Activated CD4-positive, alpha-beta T cell treated with anti-CD3 and anti-CD28 coated beads, Interleukin-2, amount 10 ng/mL, durations not matched to agents 7 days and 5 days (primary cell): ENCODE results near the gene ZC3H12A. TPM values are rescaled to one million over a fixed set of nuclear protein-coding genes. Genes with fewer than 3 reads are reported as not detected.

Experiments used
- CTCF ChIA-PET: fragments of 350-600 bp; sonication (Branson Sonifier 250); formaldehyde crosslinking; loops from one replicate; lab custom pipeline; 2021; ENCODE audit warnings: antibody characterized with exemption; lab: Charles Lee
- POLR2A ChIA-PET: fragments of 350-600 bp; sonication (Branson Sonifier 250); formaldehyde crosslinking; loops from one replicate; lab custom pipeline; 2021; ENCODE audit warnings: antibody characterized with exemption; lab: Charles Lee
- DNase-seq: peaks from one replicate; pipeline ENCODE4 v3.0.0-alpha.2; 2020
- H3K27ac Mint-ChIP-seq: one replicate; pipeline ENCODE4 v1.8.0; 2021; ENCODE audit warnings: mild to moderate bottlenecking, moderate library complexity, mixed read lengths
- H3K27me3 Mint-ChIP-seq: one replicate; pipeline ENCODE4 v1.8.0; 2021; ENCODE audit warnings: mixed read lengths
- H3K36me3 Mint-ChIP-seq: one replicate; pipeline ENCODE4 v1.8.0; 2021; ENCODE audit warnings: low read depth, mixed read lengths
- H3K4me1 Mint-ChIP-seq: one replicate; pipeline ENCODE4 v1.8.0; 2021; ENCODE audit warnings: mixed read lengths
- H3K4me3 Mint-ChIP-seq: one replicate; pipeline ENCODE4 v1.8.0; 2021; ENCODE audit warnings: mild to moderate bottlenecking, moderate library complexity, mixed read lengths
- H3K9me3 Mint-ChIP-seq: one replicate; pipeline ENCODE4 v1.8.0; 2021; ENCODE audit warnings: mixed read lengths
- total RNA-seq, 2 experiments: library from RNA; stranded (reverse); gene quantifications; one replicate each; pipeline ENCODE4 v1.2.3, GENCODE V29; 2021

ZC3H12A gene
- total RNA-seq, 2 experiments from 2014 or later = 16.8 to 21.9 TPM

DNA sequence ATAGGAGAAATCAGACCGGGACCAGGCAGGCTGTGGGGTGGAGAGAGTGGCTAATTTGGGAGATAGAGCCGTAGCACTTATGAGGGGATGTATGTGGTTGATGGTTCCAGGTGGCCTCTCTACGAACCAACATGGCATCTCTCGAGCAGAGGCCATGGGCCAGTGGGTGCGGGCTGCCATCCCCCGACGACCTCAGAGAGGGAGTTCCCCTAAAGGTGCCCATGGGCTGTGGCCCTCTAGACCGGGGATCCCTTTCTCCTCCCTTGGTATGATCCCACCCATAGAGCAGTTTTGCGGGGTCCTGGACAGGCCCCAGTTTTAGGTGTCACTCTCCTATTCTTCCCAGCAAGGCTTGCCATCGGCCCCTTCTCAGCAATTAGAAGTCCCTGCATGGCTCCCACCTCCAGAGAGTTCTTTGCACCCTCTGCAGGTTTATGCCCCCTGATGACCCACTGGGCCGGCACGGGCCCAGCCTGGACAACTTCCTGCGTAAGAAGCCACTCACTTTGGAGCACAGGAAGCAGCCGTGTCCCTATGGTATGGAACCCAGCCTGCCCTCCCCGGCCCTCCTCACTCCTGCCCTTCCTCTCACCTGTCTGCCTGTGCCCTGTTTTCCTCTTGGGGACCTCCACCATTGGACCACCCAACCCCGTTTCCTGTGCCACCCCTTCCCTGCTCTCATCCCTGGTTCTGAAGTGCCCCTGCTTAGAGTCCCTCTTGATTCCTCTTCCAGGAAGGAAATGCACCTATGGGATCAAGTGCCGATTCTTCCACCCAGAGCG lies 7.8 kb downstream of the ZC3H12A start:
- no peaks in the 10 kb centered on the region for H3K27me3 Mint-ChIP-seq
- no peaks in the 10 kb centered on the region for H3K9me3 Mint-ChIP-seq
- peak overlapping the region; percentile 70 for H3K27ac Mint-ChIP-seq
- CTCF ChIA-PET = interaction anchor here (0.6 to 1.6 kb wide), 3 partner anchors 25 to 528 kb away, joined by 3 to 4 read pairs (median 3); no protein-coding TSS in a partner anchor
- peaks cover 40% of the 10 kb centered on the region for H3K4me1 Mint-ChIP-seq
- no peak overlapping the region for H3K4me3 Mint-ChIP-seq
- H3K36me3 Mint-ChIP-seq = peaks cover 59% of the 10 kb centered on the region
- POLR2A ChIA-PET = interaction anchor here (0.6 kb wide), 1 partner anchor 20 kb away, joined by 6 read pairs; no protein-coding TSS in a partner anchor
- DNase-seq = no peak

DNA sequence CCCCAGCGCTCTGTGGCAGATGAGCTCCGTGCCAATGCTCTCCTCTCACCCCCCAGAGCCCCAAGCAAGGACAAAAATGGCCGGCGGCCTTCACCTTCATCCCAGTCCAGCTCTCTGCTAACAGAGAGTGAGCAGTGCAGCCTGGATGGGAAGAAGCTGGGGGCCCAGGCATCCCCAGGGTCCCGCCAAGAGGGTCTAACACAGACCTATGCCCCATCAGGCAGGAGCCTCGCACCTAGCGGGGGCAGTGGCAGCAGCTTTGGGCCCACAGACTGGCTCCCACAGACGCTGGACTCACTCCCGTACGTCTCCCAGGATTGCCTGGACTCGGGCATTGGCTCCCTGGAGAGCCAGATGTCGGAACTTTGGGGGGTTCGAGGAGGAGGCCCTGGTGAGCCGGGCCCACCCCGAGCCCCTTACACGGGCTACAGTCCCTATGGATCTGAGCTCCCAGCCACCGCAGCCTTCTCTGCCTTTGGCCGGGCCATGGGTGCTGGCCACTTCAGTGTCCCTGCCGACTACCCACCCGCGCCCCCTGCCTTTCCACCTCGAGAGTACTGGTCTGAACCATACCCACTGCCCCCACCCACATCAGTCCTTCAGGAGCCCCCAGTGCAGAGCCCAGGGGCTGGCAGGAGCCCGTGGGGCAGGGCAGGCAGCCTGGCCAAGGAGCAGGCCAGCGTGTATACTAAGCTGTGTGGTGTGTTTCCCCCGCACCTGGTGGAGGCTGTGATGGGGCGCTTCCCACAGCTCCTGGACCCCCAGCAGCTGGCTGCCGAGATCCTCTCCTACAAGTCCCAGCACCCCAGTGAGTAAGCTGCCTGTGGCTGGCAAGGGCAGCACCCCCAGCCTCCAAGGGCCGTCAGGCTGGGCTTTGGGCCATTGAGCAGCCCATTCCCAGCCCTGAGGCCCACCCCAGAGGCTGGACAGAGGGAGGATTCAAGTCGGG lies 8.7 kb downstream of the ZC3H12A start:
- ChIA-PET CTCF (interaction anchor here (0.9 to 1.6 kb wide), 3 partner anchors 26 to 527 kb away, joined by 3 to 4 read pairs (median 3); no protein-coding TSS in a partner anchor), POLR2A (no interaction called here)
- Mint-ChIP-seq H3K9me3 (no peaks in the 10 kb centered on the region), H3K27me3 (no peaks in the 10 kb centered on the region), H3K36me3 (peaks cover 53% of the 10 kb centered on the region), H3K4me3 (no peak overlapping the region), H3K4me1 (peaks cover 37% of the 10 kb centered on the region), H3K27ac (peak overlapping the region; percentile 70)
- DNase-seq = no peak

GRCh38 chr1:37483785-37484184 lies 9.4 kb downstream of the ZC3H12A start:
- no peaks in the 10 kb centered on the region for H3K27me3 Mint-ChIP-seq
- no peak for DNase-seq
- peak overlapping the region; percentile 7 for H3K27ac Mint-ChIP-seq
- ChIA-PET CTCF (interaction anchor here (0.9 kb wide), 1 partner anchor 26 kb away, joined by 3 read pairs; no protein-coding TSS in a partner anchor), POLR2A (no interaction called here)
- peaks cover 31% of the 10 kb centered on the region for H3K4me1 Mint-ChIP-seq
- peaks cover 46% of the 10 kb centered on the region for H3K36me3 Mint-ChIP-seq
- no peaks in the 10 kb centered on the region for H3K9me3 Mint-ChIP-seq
- no peak overlapping the region for H3K4me3 Mint-ChIP-seq

DNA sequence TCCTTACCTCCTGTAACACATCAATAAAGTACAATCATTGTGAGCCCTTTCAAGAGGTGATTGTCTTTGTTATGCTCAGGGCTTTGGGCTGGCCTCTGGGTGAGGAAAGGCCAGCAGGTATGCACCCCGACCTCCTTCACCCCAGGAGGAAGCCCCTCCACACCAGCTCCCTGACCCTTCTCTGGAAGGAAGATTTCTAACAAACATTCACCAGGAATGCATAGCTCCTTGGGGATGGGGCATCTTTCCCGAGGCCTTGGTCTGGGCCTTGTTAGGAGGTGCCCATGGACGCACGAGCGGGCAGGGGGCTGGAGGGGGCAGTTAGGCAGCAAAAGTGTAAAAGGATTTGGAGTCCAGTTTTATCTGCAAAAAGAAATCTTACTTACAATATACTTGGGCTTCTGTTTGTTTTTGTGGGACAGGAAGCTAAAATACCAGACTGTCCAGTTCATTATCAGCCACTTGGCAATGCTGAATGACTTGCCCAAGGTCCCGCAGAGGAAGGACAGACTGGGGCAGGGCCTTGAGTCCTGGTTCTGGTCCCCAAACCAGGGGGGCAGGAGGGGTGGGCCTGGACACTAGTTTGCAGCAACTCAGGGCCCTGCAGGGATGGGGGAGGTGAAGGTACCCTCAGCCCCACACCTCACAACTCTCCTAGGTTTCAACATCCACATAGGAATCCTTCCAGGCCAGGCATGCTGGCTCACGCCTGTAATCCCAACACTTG lies 10.1 kb downstream of the ZC3H12A start:
- H3K36me3 Mint-ChIP-seq = peaks cover 39% of the 10 kb centered on the region
- DNase-seq = no peak
- ChIA-PET POLR2A (interaction anchor here (2.6 kb wide), 1 partner anchor 9 kb away, joined by 8 read pairs; no protein-coding TSS in a partner anchor), CTCF (interaction anchor here (0.9 to 4.3 kb wide), 4 partner anchors 7 to 1891 kb away, joined by 3 to 69 read pairs (median 24); no protein-coding TSS in a partner anchor)
- no peaks in the 10 kb centered on the region for H3K9me3 Mint-ChIP-seq
- H3K4me3 Mint-ChIP-seq = no peak overlapping the region
- H3K4me1 Mint-ChIP-seq = peaks cover 25% of the 10 kb centered on the region
- H3K27ac Mint-ChIP-seq = peak overlapping the region; percentile 7
- no peaks in the 10 kb centered on the region for H3K27me3 Mint-ChIP-seq

- ChIA-PET POLR2A (interaction anchor here (2.6 kb wide), 1 partner anchor 11 kb away, joined by 8 read pairs; no protein-coding TSS in a partner anchor), CTCF (interaction anchor here (0.9 to 4.3 kb wide), 11 partner anchors 9 to 1893 kb away, joined by 3 to 69 read pairs (median 6); partner anchors contain the start of gene MEAF6)
- peak overlapping the region; percentile 73 for H3K27ac Mint-ChIP-seq
- no peaks in the 10 kb centered on the region for H3K9me3 Mint-ChIP-seq
- DNase-seq = no peak
- peaks cover 11% of the 10 kb centered on the region for H3K4me1 Mint-ChIP-seq
- peaks cover 36% of the 10 kb centered on the region for H3K36me3 Mint-ChIP-seq
- H3K27me3 Mint-ChIP-seq = no peaks in the 10 kb centered on the region
- no peak overlapping the region for H3K4me3 Mint-ChIP-seq
These were observed 11.7 kb downstream of the ZC3H12A start for GRCh38 chr1:37485902-37486679.

DNA sequence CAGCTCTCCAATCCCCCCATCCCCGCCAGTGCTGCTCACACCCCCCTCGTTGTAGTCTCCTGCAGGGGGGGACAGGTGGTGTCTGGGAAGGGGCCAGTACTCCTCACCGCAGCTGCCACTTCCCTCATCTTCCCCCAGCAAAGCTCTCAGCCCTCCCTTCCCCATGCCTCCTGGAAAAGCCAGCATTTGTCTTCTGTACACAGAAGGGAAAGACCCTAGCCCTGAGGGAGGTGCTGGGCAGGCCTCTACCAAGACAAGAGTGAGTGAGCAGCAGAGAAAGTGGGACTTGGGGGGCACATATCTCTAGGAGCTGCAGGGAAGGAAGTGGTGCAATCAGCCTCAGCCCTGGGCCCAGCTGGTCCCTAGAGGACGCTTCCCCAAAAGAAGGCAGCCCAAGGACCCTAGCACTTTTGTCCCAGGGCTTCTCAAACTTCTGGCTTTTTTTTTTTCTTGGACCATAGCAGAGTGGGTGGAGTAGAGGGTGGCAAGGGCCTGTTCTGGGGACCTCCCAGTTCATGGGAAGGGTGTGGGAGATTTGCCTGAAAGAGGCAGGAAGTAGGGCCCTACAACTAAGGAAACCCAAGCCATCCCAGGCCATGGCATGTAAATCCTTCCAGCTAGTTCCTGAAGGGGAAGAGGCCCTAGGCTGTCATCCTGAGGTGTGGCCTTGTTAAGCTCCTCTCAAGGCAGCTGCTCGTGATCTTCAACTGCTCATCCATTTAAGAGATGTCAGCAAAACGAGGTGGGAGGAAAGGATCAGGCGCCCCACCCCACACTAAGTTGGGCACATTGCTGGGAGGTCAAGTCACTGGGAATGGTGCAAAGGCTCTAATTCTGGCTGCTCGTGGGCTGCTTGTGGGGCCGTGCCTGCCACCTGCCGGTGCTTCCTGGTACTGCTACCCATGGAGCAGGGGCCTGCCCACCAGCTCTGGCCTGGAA lies 12.6 kb downstream of the ZC3H12A start:
- DNase-seq = peak; percentile 73
- no peak overlapping the region for H3K4me3 Mint-ChIP-seq
- peaks cover 10% of the 10 kb centered on the region for H3K4me1 Mint-ChIP-seq
- CTCF ChIA-PET = interaction anchor here (0.6 to 4.3 kb wide), 23 partner anchors 9 to 910 kb away, joined by 3 to 69 read pairs (median 4); partner anchors contain the start of gene MEAF6
- H3K27me3 Mint-ChIP-seq = no peaks in the 10 kb centered on the region
- H3K36me3 Mint-ChIP-seq = peaks cover 28% of the 10 kb centered on the region
- H3K9me3 Mint-ChIP-seq = no peaks in the 10 kb centered on the region
- POLR2A ChIA-PET = interaction anchor here (0.5 to 2.6 kb wide), 2 partner anchors 11 to 58 kb away, joined by 4 to 8 read pairs; no protein-coding TSS in a partner anchor
- H3K27ac Mint-ChIP-seq = peak overlapping the region; percentile 73

DNA sequence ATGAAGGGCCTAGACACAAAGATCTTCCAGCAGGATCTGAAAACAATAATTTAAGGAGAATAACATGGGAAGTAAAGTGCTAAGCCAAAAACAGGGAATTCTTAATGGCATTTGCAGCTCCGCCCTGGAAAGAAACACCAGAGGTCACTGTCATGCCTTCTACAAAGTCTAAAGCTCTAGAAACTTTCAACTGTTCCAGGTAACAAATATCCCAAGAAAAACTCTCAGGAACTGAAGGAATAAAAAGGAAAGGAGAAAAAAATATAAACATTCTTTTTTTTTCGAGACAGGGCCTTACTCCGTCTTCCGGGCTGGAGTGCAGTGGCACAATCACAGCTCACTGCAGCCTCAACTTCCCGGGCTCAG lies 13.2 kb downstream of the ZC3H12A start:
- Mint-ChIP-seq H3K36me3 (peaks cover 23% of the 10 kb centered on the region), H3K9me3 (no peaks in the 10 kb centered on the region)
- CTCF ChIA-PET = interaction anchor here (0.6 to 4.3 kb wide), 24 partner anchors 9 to 911 kb away, joined by 3 to 69 read pairs (median 3); partner anchors contain the start of gene MEAF6

DNA sequence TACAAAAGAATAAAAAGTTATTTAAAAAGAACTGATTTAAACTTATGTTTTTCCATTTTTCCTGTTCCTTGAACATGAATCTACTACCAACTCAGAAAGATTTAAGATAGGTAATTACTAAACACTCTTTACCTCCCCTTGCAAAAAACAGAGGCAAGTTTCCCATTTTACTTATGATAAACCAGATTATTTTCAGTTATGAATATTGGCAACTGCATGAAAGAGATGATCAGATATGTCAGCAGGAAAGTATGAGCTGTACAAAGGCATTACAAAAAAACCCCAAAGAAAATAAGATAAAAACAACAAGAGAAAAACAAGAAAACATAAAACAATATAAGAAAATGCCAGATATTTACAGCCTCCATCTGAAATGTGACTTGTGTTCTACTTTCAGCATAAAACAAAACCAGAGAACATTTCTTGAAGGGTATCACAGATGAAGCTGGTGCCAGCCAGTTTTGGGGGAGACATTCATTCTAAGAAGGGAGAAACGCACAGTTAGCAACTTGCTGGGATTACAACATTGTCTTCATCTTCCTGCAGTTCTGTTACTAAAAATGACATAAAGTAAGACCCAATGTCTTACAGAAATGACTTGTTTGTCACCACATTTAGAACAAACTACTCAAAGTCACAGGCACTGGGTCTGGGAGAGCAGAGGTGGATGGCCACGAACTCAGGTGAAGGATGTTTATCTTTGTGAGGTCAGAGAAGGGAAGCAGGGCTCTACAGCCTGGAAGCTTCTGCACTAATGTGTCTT lies 19.1 kb downstream of the ZC3H12A start:
- Mint-ChIP-seq H3K27ac (peak overlapping the region; percentile 10), H3K36me3 (peaks cover 28% of the 10 kb centered on the region), H3K4me3 (no peak overlapping the region), H3K27me3 (no peaks in the 10 kb centered on the region), H3K4me1 (peaks cover 14% of the 10 kb centered on the region), H3K9me3 (no peaks in the 10 kb centered on the region)
- no peak for DNase-seq
- POLR2A ChIA-PET = no interaction called here
- CTCF ChIA-PET = interaction anchor here (0.7 to 1.2 kb wide), 3 partner anchors 16 to 89 kb away, joined by 3 to 4 read pairs (median 3); no protein-coding TSS in a partner anchor

More for the DNA sequence above, 13.2 kb downstream of the ZC3H12A start:
- POLR2A ChIA-PET = interaction anchor here (0.5 kb wide), 1 partner anchor 58 kb away, joined by 4 read pairs; no protein-coding TSS in a partner anchor
- Mint-ChIP-seq H3K4me1 (peaks cover 12% of the 10 kb centered on the region), H3K4me3 (no peak overlapping the region), H3K27me3 (no peaks in the 10 kb centered on the region), H3K27ac (no peak overlapping the region)
- no peak for DNase-seq

DNA sequence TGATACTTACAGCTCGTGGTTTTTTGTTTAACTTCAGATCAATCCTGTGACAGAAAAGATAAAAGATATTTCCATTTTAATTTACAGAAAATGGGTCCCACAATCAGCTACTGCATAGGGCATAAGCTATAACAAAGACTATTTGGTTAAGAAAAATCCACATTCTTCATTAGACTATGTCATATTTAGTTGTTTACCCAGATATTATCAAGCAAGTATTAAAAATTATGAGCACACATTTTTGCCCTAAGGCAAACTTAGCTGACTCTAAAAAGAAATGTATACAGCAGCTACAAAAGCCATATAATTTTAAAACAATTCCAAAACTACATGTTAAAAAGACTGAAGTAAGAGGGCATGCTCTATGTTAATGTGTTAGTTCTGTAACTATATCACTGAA lies 21.5 kb downstream of the ZC3H12A start:
- Mint-ChIP-seq H3K9me3 (no peaks in the 10 kb centered on the region), H3K4me3 (no peak overlapping the region), H3K36me3 (peaks cover 28% of the 10 kb centered on the region), H3K4me1 (peaks cover 14% of the 10 kb centered on the region), H3K27me3 (no peaks in the 10 kb centered on the region), H3K27ac (no peak overlapping the region)
- ChIA-PET POLR2A (no interaction called here), CTCF (interaction anchor here (1.2 to 2.8 kb wide), 3 partner anchors 9 to 19 kb away, joined by 3 to 10 read pairs (median 8); partner anchors contain the start of gene MEAF6)
- no peak for DNase-seq

- DNase-seq = no peak
- Mint-ChIP-seq H3K36me3 (peaks cover 33% of the 10 kb centered on the region), H3K4me1 (peaks cover 10% of the 10 kb centered on the region), H3K27me3 (no peaks in the 10 kb centered on the region), H3K9me3 (no peaks in the 10 kb centered on the region), H3K4me3 (no peak overlapping the region), H3K27ac (no peak overlapping the region)
- ChIA-PET CTCF (interaction anchor here (0.8 to 3.2 kb wide), 3 partner anchors 9 to 16 kb away, joined by 3 to 13 read pairs (median 4); partner anchors contain the start of gene MEAF6), POLR2A (no interaction called here)
These were observed 23.5 kb downstream of the ZC3H12A start for GRCh38 chr1:37497832-37498231.
